Measurements from ENCODE around the gene CHMP6. TPM values are rescaled to one million over a fixed set of nuclear protein-coding genes. Genes with fewer than 3 reads are reported as not detected.

Gene CHMP6
- polyA plus RNA-seq, 4 donors, result 20.0 to 35.8 (median 31.8) TPM

- peaks cover 0 to 22% (median 0%) of the 10 kb centered on the region in 3 donors for H3K27me3 ChIP-seq (ENCODE audit: control insufficient read depth in 3 of 3, insufficient read depth in 3 of 3, low read length in 3 of 3)
- no peak overlapping the region for H3K4me3 ChIP-seq (ENCODE audit: low read depth in 1 of 3, low read length in 3 of 3)
- H3K36me3 ChIP-seq (ENCODE audit: control insufficient read depth in 3 of 3, insufficient read depth in 2 of 3, low read depth in 1 of 3, low read length in 3 of 3), result peaks cover 2 to 27% (median 5%) of the 10 kb centered on the region in 3 donors
- H3K9me3 ChIP-seq (ENCODE audit: control insufficient read depth in 2 of 2, insufficient read depth in 1 of 2, low read depth in 1 of 2, low read length in 1 of 2), result no peaks in the 10 kb centered on the region
- H3K27ac ChIP-seq (ENCODE audit: low read depth in 1 of 3, low read length in 2 of 3), result no peak overlapping the region
- no peaks in the 10 kb centered on the region for H3K4me1 ChIP-seq (ENCODE audit: control insufficient read depth in 3 of 3, insufficient read depth in 2 of 3, low read depth in 1 of 3, low read length in 2 of 3)
- no peak for DNase-seq
- WGBS, 3 donors, result 35 to 43% (median 38%) methylated on average over 17 of the region's 17 CpGs
- FAIRE-seq, result no peak
These were observed 23.0 kb upstream of the CHMP6 start for GRCh38 chr17:80968602-80969029.

- no peak overlapping the region for H3K27ac ChIP-seq (ENCODE audit: low read depth in 1 of 3, low read length in 2 of 3)
- DNase-seq, result no peak
- 10 to 42% (median 35%) methylated on average over 19 to 20 of the region's 20 CpGs for WGBS, 3 donors
- FAIRE-seq, result no peak
- no peaks in the 10 kb centered on the region for H3K4me1 ChIP-seq (ENCODE audit: control insufficient read depth in 3 of 3, insufficient read depth in 2 of 3, low read depth in 1 of 3, low read length in 2 of 3)
- H3K27me3 ChIP-seq (ENCODE audit: control insufficient read depth in 3 of 3, insufficient read depth in 3 of 3, low read length in 3 of 3), result peaks cover 0 to 22% (median 0%) of the 10 kb centered on the region in 3 donors
- no peak overlapping the region for H3K4me3 ChIP-seq (ENCODE audit: low read depth in 1 of 3, low read length in 3 of 3)
- H3K9me3 ChIP-seq (ENCODE audit: control insufficient read depth in 2 of 2, insufficient read depth in 1 of 2, low read depth in 1 of 2, low read length in 1 of 2), result no peaks in the 10 kb centered on the region
- peaks cover 2 to 23% (median 5%) of the 10 kb centered on the region in 3 donors for H3K36me3 ChIP-seq (ENCODE audit: control insufficient read depth in 3 of 3, insufficient read depth in 2 of 3, low read depth in 1 of 3, low read length in 3 of 3)
These were observed 22.5 kb upstream of the CHMP6 start for GRCh38 chr17:80969030-80969673.

- Histone ChIP-seq H3K36me3 (ENCODE audit: control insufficient read depth in 3 of 3, insufficient read depth in 2 of 3, low read depth in 1 of 3, low read length in 3 of 3) (peaks cover 2 to 18% (median 3%) of the 10 kb centered on the region in 3 donors), H3K27me3 (ENCODE audit: control insufficient read depth in 3 of 3, insufficient read depth in 3 of 3, low read length in 3 of 3) (peaks cover 0 to 22% (median 0%) of the 10 kb centered on the region in 3 donors), H3K27ac (ENCODE audit: low read depth in 1 of 3, low read length in 2 of 3) (no peak overlapping the region), H3K4me1 (ENCODE audit: control insufficient read depth in 3 of 3, insufficient read depth in 2 of 3, low read depth in 1 of 3, low read length in 2 of 3) (no peaks in the 10 kb centered on the region), H3K9me3 (ENCODE audit: control insufficient read depth in 2 of 2, insufficient read depth in 1 of 2, low read depth in 1 of 2, low read length in 1 of 2) (no peaks in the 10 kb centered on the region), H3K4me3 (ENCODE audit: low read depth in 1 of 3, low read length in 3 of 3) (no peak overlapping the region)
- DNase-seq (no peak), FAIRE-seq (no peak)
- WGBS, 3 donors, result 44 to 68% (median 55%) methylated on average over 10 of the region's 10 CpGs
These were observed 22.0 kb upstream of the CHMP6 start for GRCh38 chr17:80969674-80970043.

GRCh38 chr17:80970044-80970761, 21.4 kb upstream of the CHMP6 start:
- H3K4me1 ChIP-seq (ENCODE audit: control insufficient read depth in 3 of 3, insufficient read depth in 2 of 3, low read depth in 1 of 3, low read length in 2 of 3), result no peaks in the 10 kb centered on the region
- H3K36me3 ChIP-seq (ENCODE audit: control insufficient read depth in 3 of 3, insufficient read depth in 2 of 3, low read depth in 1 of 3, low read length in 3 of 3), result peaks cover 2 to 12% (median 2%) of the 10 kb centered on the region in 3 donors
- no peaks in the 10 kb centered on the region for H3K9me3 ChIP-seq (ENCODE audit: control insufficient read depth in 2 of 2, insufficient read depth in 1 of 2, low read depth in 1 of 2, low read length in 1 of 2)
- FAIRE-seq, result no peak
- DNase-seq, result no peak
- 30 to 34% (median 32%) methylated on average over 20 of the region's 20 CpGs for WGBS, 3 donors
- H3K27ac ChIP-seq (ENCODE audit: low read depth in 1 of 3, low read length in 2 of 3), result no peak overlapping the region
- H3K4me3 ChIP-seq (ENCODE audit: low read depth in 1 of 3, low read length in 3 of 3), result no peak overlapping the region
- H3K27me3 ChIP-seq (ENCODE audit: control insufficient read depth in 3 of 3, insufficient read depth in 3 of 3, low read length in 3 of 3), result peaks cover 0 to 22% (median 0%) of the 10 kb centered on the region in 3 donors

GRCh38 chr17:80970762-80971703, 20.6 kb upstream of the CHMP6 start:
- no peak for DNase-seq
- 55 to 58% (median 56%) methylated on average over 26 of the region's 26 CpGs for WGBS, 3 donors
- H3K4me1 ChIP-seq (ENCODE audit: control insufficient read depth in 3 of 3, insufficient read depth in 2 of 3, low read depth in 1 of 3, low read length in 2 of 3), result no peaks in the 10 kb centered on the region
- FAIRE-seq, result no peak
- H3K27ac ChIP-seq (ENCODE audit: low read depth in 1 of 3, low read length in 2 of 3), result no peak overlapping the region
- H3K27me3 ChIP-seq (ENCODE audit: control insufficient read depth in 3 of 3, insufficient read depth in 3 of 3, low read length in 3 of 3), result peaks cover 0 to 22% (median 0%) of the 10 kb centered on the region in 3 donors
- H3K9me3 ChIP-seq (ENCODE audit: control insufficient read depth in 2 of 2, insufficient read depth in 1 of 2, low read depth in 1 of 2, low read length in 1 of 2), result no peaks in the 10 kb centered on the region
- no peak overlapping the region for H3K4me3 ChIP-seq (ENCODE audit: low read depth in 1 of 3, low read length in 3 of 3)
- H3K36me3 ChIP-seq (ENCODE audit: control insufficient read depth in 3 of 3, insufficient read depth in 2 of 3, low read depth in 1 of 3, low read length in 3 of 3), result peaks cover 0 to 6% (median 0%) of the 10 kb centered on the region in 3 donors

- Histone ChIP-seq H3K4me3 (ENCODE audit: low read depth in 1 of 3, low read length in 3 of 3) (no peak overlapping the region), H3K9me3 (ENCODE audit: control insufficient read depth in 2 of 2, insufficient read depth in 1 of 2, low read depth in 1 of 2, low read length in 1 of 2) (no peaks in the 10 kb centered on the region), H3K36me3 (ENCODE audit: control insufficient read depth in 3 of 3, insufficient read depth in 2 of 3, low read depth in 1 of 3, low read length in 3 of 3) (no peaks in the 10 kb centered on the region), H3K27me3 (ENCODE audit: control insufficient read depth in 3 of 3, insufficient read depth in 3 of 3, low read length in 3 of 3) (peaks cover 0 to 22% (median 0%) of the 10 kb centered on the region in 3 donors), H3K27ac (ENCODE audit: low read depth in 1 of 3, low read length in 2 of 3) (no peak overlapping the region), H3K4me1 (ENCODE audit: control insufficient read depth in 3 of 3, insufficient read depth in 2 of 3, low read depth in 1 of 3, low read length in 2 of 3) (no peaks in the 10 kb centered on the region)
- FAIRE-seq (no peak), DNase-seq (no peak)
- whole genome bisulfite sequencing, 3 donors, result 79 to 85% (median 82%) methylated on average over 12 to 13 of the region's 13 CpGs
These were observed 19.8 kb upstream of the CHMP6 start for GRCh38 chr17:80971704-80972304.

GRCh38 chr17:80976701-80977100, 14.9 kb upstream of the CHMP6 start:
- FAIRE-seq, result no peak
- 83 to 89% (median 86%) methylated on average over 3 of the region's 3 CpGs for WGBS, 3 donors

GRCh38 chr17:80977172-80977571, 14.5 kb upstream of the CHMP6 start:
- no peak for DNase-seq
- 73 to 91% (median 81%) methylated on average over 4 of the region's 4 CpGs for WGBS, 3 donors
- H3K27me3 ChIP-seq (ENCODE audit: control insufficient read depth in 3 of 3, insufficient read depth in 3 of 3, low read length in 3 of 3), result peaks cover 0 to 18% (median 3%) of the 10 kb centered on the region in 3 donors
- no peak overlapping the region for H3K4me3 ChIP-seq (ENCODE audit: low read depth in 1 of 3, low read length in 3 of 3)
- no peak overlapping the region for H3K27ac ChIP-seq (ENCODE audit: low read depth in 1 of 3, low read length in 2 of 3)
- H3K9me3 ChIP-seq (ENCODE audit: control insufficient read depth in 2 of 2, insufficient read depth in 1 of 2, low read depth in 1 of 2, low read length in 1 of 2), result no peaks in the 10 kb centered on the region
- no peaks in the 10 kb centered on the region for H3K4me1 ChIP-seq (ENCODE audit: control insufficient read depth in 3 of 3, insufficient read depth in 2 of 3, low read depth in 1 of 3, low read length in 2 of 3)
- FAIRE-seq, result no peak
- no peaks in the 10 kb centered on the region for H3K36me3 ChIP-seq (ENCODE audit: control insufficient read depth in 3 of 3, insufficient read depth in 2 of 3, low read depth in 1 of 3, low read length in 3 of 3)

More at GRCh38 chr17:80976701-80977100, 14.9 kb upstream of the CHMP6 start:
- Histone ChIP-seq H3K27me3 (ENCODE audit: control insufficient read depth in 3 of 3, insufficient read depth in 3 of 3, low read length in 3 of 3) (peaks cover 0 to 18% (median 0%) of the 10 kb centered on the region in 3 donors), H3K9me3 (ENCODE audit: control insufficient read depth in 2 of 2, insufficient read depth in 1 of 2, low read depth in 1 of 2, low read length in 1 of 2) (no peaks in the 10 kb centered on the region), H3K4me1 (ENCODE audit: control insufficient read depth in 3 of 3, insufficient read depth in 2 of 3, low read depth in 1 of 3, low read length in 2 of 3) (no peaks in the 10 kb centered on the region), H3K4me3 (ENCODE audit: low read depth in 1 of 3, low read length in 3 of 3) (no peak overlapping the region), H3K27ac (ENCODE audit: low read depth in 1 of 3, low read length in 2 of 3) (no peak overlapping the region), H3K36me3 (ENCODE audit: control insufficient read depth in 3 of 3, insufficient read depth in 2 of 3, low read depth in 1 of 3, low read length in 3 of 3) (no peaks in the 10 kb centered on the region)
- DNase-seq, result no peak

All from small intestine (tissue), 7 donors.